Tibial artery (tissue), 4 donors: ENCODE results near the gene ERC2.
A peak's percentile ranks its signal among the peaks of the same experiment; 100 is the strongest.

Source experiments
- DNase-seq, 2 donors: peaks; one replicate each; pipeline ENCODE4 v3.0.0-alpha.2; 2019
- H3K27ac ChIP-seq, 2 donors: fragments of 200-600 bp; sonication (generic) in 1 of 2; 1 replicate in 1 of 2; 2 replicates in 1 of 2; pipeline ENCODE4 v1.5.1; 2018 to 2019; ENCODE audit warnings: mild to moderate bottlenecking in 1 of 2
- H3K27me3 ChIP-seq, 2 donors: fragments of 200-600 bp; sonication (generic) in 1 of 2; one replicate each; pipeline versions ENCODE4 v1.5.1 to v1.6.0; 2016 to 2019
- H3K36me3 ChIP-seq, 3 donors: fragments of 200-600 bp; sonication (generic) in 2 of 3; one replicate each; pipeline ENCODE4 v1.5.1; 2016 to 2019; ENCODE audit warnings: mild to moderate bottlenecking in 2 of 3
- H3K4me1 ChIP-seq, 4 donors: fragments of 200-600 bp; sonication (generic) in 2 of 4; 1 replicate in 3 of 4; 2 replicates in 1 of 4; pipeline ENCODE4 v1.5.1; 2016 to 2019
- H3K4me3 ChIP-seq, 2 donors: fragments of 200-600 bp; sonication (generic) in 1 of 2; 1 replicate in 1 of 2; 2 replicates in 1 of 2; pipeline ENCODE4 v1.5.1; 2018 to 2019; ENCODE audit warnings: mild to moderate bottlenecking in 2 of 2
- H3K9me3 ChIP-seq, 3 donors: fragments of 200-600 bp; sonication (generic) in 1 of 3; one replicate each; pipeline ENCODE4 v1.5.1; 2016 to 2019
- CTCF ChIP-seq, 2 experiments: fragments of 200-600 bp in 1 of 2; fragments of 450-650 bp in 1 of 2; IDR thresholded peaks; one replicate each; pipeline ENCODE4 v1.5.1; 2017 to 2019; ENCODE audit warnings: antibody characterized with exemption in 2 of 2, mild to moderate bottlenecking in 1 of 2, moderate library complexity in 1 of 2
- intact Hi-C: fragments of 100-400 bp; cut with DNase I; formaldehyde crosslinking; loops from one replicate; pipeline ENCODE4 v1.15.0; 2023; ENCODE audit warnings: low total_unique reads

ERC2 gene

GRCh38 chr3:55576621-55577388, 891.5 kb downstream of the ERC2 start:
- intact Hi-C loops: no loop called here
- no peak for TF ChIP-seq CTCF (IDR thresholded peaks at IDR 0.05)
- no peak for DNase-seq
- peaks cover 0 to 8% (median 5%) of the 10 kb centered on the region in 4 donors for H3K4me1 ChIP-seq
- H3K36me3 ChIP-seq: no peaks in the 10 kb centered on the region
- no peaks in the 10 kb centered on the region for H3K9me3 ChIP-seq
- H3K27me3 ChIP-seq: peaks cover 0 to 3% of the 10 kb centered on the region in 2 donors
- H3K27ac ChIP-seq: no peak overlapping the region
- no peak overlapping the region for H3K4me3 ChIP-seq

GRCh38 chr3:55574671-55575070, 893.6 kb downstream of the ERC2 start:
- Histone ChIP-seq H3K4me3 (no peak overlapping the region), H3K36me3 (no peaks in the 10 kb centered on the region), H3K9me3 (no peaks in the 10 kb centered on the region), H3K27ac (no peak overlapping the region), H3K4me1 (peaks cover 0 to 16% (median 9%) of the 10 kb centered on the region in 4 donors), H3K27me3 (peaks cover 0 to 3% of the 10 kb centered on the region in 2 donors)
- intact Hi-C loops: no loop called here
- no peak for TF ChIP-seq CTCF (IDR thresholded peaks at IDR 0.05)
- DNase-seq: no peak

- no peak overlapping the region for H3K4me3 ChIP-seq
- H3K27ac ChIP-seq: no peak overlapping the region
- H3K9me3 ChIP-seq: no peaks in the 10 kb centered on the region
- no peaks in the 10 kb centered on the region for H3K36me3 ChIP-seq
- intact Hi-C loops: no loop called here
- peaks cover 0 to 16% (median 9%) of the 10 kb centered on the region in 4 donors for H3K4me1 ChIP-seq
- no peaks in the 10 kb centered on the region for H3K27me3 ChIP-seq
- no peak for TF ChIP-seq CTCF (IDR thresholded peaks at IDR 0.05)
- no peak for DNase-seq
Observed at GRCh38 chr3:55572816-55573215, 895.5 kb downstream of the ERC2 start.

- intact Hi-C loops: no loop called here
- Histone ChIP-seq H3K9me3 (no peaks in the 10 kb centered on the region), H3K4me3 (no peak overlapping the region), H3K36me3 (no peaks in the 10 kb centered on the region), H3K4me1 (peaks cover 0 to 16% (median 9%) of the 10 kb centered on the region in 4 donors), H3K27ac (no peak overlapping the region), H3K27me3 (no peaks in the 10 kb centered on the region)
- DNase-seq: peak in 1 of 2 donors; percentile 65
- peak in 1 of 2 experiments; percentile 14 for TF ChIP-seq CTCF (IDR thresholded peaks at IDR 0.05)
Observed at GRCh38 chr3:55571913-55572312, 896.4 kb downstream of the ERC2 start.

- H3K36me3 ChIP-seq: no peaks in the 10 kb centered on the region
- H3K9me3 ChIP-seq: no peaks in the 10 kb centered on the region
- DNase-seq: no peak
- H3K4me3 ChIP-seq: no peak overlapping the region
- H3K27ac ChIP-seq: no peak overlapping the region
- H3K27me3 ChIP-seq: no peaks in the 10 kb centered on the region
- H3K4me1 ChIP-seq: peaks cover 0 to 16% (median 9%) of the 10 kb centered on the region in 4 donors
- intact Hi-C loops: no loop called here
- TF ChIP-seq CTCF (IDR thresholded peaks at IDR 0.05): no peak
Observed at GRCh38 chr3:55571216-55571813, 897.0 kb downstream of the ERC2 start.
